Upper lobe of left lung (tissue), 6 donors: ENCODE measurements around the gene LRIG3. TPM values are rescaled to one million over a fixed set of nuclear protein-coding genes. Genes with fewer than 3 reads are reported as not detected.
"Not testable (repeated sequence)": the region's sequence is repeated elsewhere in the genome, so short reads cannot be mapped to it uniquely, and the experiment has no call there.

Source experiments
- ATAC-seq, 2 donors: fragments of 200-7000 bp; cut with Tn5 transposase; one replicate each; pipeline ENCODE4 v1.9.1; 2022; ENCODE audit warnings: mild to moderate bottlenecking in 2 of 2, moderate library complexity in 2 of 2; ENCODE audit not compliant: low FRiP score in 2 of 2
- DNase-seq, 2 donors: peaks; one replicate each; pipeline ENCODE4 v3.0.0-alpha.2; 2019 to 2020
- H3K27ac ChIP-seq, 4 donors: fragments of 200-600 bp; sonication (generic); one replicate each; pipeline ENCODE4 v1.5.1; 2016 to 2019
- H3K27me3 ChIP-seq, 4 donors: fragments of 200-600 bp; sonication (generic); one replicate each; pipeline ENCODE4 v1.5.1; 2017 to 2019
- H3K36me3 ChIP-seq, 4 donors: fragments of 200-600 bp; sonication (generic); one replicate each; pipeline ENCODE4 v1.5.1; 2016 to 2019
- H3K4me1 ChIP-seq, 4 donors: fragments of 200-600 bp; sonication (generic); one replicate each; pipeline ENCODE4 v1.5.1; 2018 to 2019
- H3K4me3 ChIP-seq, 4 donors: fragments of 200-600 bp; sonication (generic); one replicate each; pipeline ENCODE4 v1.5.1; 2017 to 2019; ENCODE audit warnings: mild to moderate bottlenecking in 2 of 4, moderate library complexity in 1 of 4
- H3K9me3 ChIP-seq, 4 donors: fragments of 200-600 bp; sonication (generic); one replicate each; pipeline ENCODE4 v1.5.1; 2018 to 2019
- EP300 ChIP-seq, 4 donors: sonication (generic); formaldehyde crosslinking; IDR thresholded peaks; one replicate each; pipeline ENCODE4 v1.5.1; 2017; ENCODE audit warnings: antibody characterized with exemption in 4 of 4, control low read depth in 2 of 4
- POLR2A ChIP-seq, 4 donors: fragments of 450-650 bp; IDR thresholded peaks; one replicate each; pipeline ENCODE4 v1.5.1; 2016 to 2017; ENCODE audit warnings: antibody characterized with exemption in 4 of 4, mild to moderate bottlenecking in 2 of 4
- POLR2AphosphoS5 ChIP-seq, 2 donors: sonication (generic); formaldehyde crosslinking; IDR thresholded peaks; one replicate each; pipeline ENCODE4 v1.5.1; 2017; ENCODE audit warnings: antibody characterized with exemption in 2 of 2
- WGBS, 2 donors: methylation state at CpG; one replicate each; pipeline ENCODE4 v1.1.5; 2017 to 2018; 5-methylcytosine and 5-hydroxymethylcytosine counted together
- total RNA-seq, 6 donors: library from RNA; depleted of rRNA in 4 of 6; stranded (reverse); fragments of >200 nt in 4 of 6; gene quantifications; one replicate each; pipeline versions ENCODE4 v1.1.0 to v1.2.1, GENCODE V29; 2016 to 2021
- TF ChIP-seq, protein P1 (sequence below), 6 experiments: fragments of 450-650 bp in 4 of 6; fragments of 200-600 bp in 2 of 6; sonication (generic) in 2 of 6; IDR thresholded peaks; one replicate each; pipeline ENCODE4 v1.5.1; 2016 to 2019; ENCODE audit warnings: antibody characterized with exemption in 6 of 6
- donor health status: DM: no; HTN: no; CAD: no; lungs with moderate emphysema.
- donor health status: DM: no; HTN: yes; CAD: no; lungs with severe emphysema.

The LRIG3 gene
- total RNA-seq, 6 donors from 2014 or later, result 18.3 to 91.8 (median 33.1) TPM

DNA sequence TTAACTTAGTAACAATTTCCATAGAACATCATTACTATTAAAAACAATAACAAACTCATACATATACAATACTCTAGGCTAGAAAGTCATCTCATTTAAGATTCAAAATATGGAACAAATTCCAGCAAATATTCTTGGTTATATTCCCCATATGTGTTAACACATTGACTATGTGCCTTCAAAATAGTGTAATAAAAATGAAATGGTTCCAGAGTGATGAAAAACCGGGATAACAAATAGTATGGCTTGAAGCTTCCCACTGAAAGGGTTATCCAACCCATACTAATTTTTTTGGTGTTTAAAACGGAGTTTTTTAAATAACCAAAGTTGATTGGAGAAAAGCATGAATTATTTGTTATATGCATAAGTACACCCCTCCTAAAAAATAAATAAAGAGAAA lies 5.3 kb downstream of the LRIG3 start:
- Histone ChIP-seq H3K4me1 (peaks cover 2 to 25% (median 9%) of the 10 kb centered on the region in 4 donors), H3K9me3 (no peaks in the 10 kb centered on the region), H3K4me3 (no peak overlapping the region), H3K27me3 (no peaks in the 10 kb centered on the region), H3K27ac (peak overlapping the region in 1 of 4 donors; percentile 90), H3K36me3 (peaks cover 0 to 7% (median 0%) of the 10 kb centered on the region in 4 donors)
- DNase-seq, result no peak
- WGBS, 2 donors, result 48 to 61% methylated on average over 2 of the region's 2 CpGs
- TF ChIP-seq POLR2A (IDR thresholded peaks at IDR 0.05), result no peak
- TF ChIP-seq, protein P1, sequence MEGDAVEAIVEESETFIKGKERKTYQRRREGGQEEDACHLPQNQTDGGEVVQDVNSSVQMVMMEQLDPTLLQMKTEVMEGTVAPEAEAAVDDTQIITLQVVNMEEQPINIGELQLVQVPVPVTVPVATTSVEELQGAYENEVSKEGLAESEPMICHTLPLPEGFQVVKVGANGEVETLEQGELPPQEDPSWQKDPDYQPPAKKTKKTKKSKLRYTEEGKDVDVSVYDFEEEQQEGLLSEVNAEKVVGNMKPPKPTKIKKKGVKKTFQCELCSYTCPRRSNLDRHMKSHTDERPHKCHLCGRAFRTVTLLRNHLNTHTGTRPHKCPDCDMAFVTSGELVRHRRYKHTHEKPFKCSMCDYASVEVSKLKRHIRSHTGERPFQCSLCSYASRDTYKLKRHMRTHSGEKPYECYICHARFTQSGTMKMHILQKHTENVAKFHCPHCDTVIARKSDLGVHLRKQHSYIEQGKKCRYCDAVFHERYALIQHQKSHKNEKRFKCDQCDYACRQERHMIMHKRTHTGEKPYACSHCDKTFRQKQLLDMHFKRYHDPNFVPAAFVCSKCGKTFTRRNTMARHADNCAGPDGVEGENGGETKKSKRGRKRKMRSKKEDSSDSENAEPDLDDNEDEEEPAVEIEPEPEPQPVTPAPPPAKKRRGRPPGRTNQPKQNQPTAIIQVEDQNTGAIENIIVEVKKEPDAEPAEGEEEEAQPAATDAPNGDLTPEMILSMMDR (IDR thresholded peaks at IDR 0.05), result no peak
- no peak for TF ChIP-seq POLR2AphosphoS5 (IDR thresholded peaks at IDR 0.05)
- no peak for TF ChIP-seq EP300 (IDR thresholded peaks at IDR 0.05)
- ATAC-seq, result no peak

DNA sequence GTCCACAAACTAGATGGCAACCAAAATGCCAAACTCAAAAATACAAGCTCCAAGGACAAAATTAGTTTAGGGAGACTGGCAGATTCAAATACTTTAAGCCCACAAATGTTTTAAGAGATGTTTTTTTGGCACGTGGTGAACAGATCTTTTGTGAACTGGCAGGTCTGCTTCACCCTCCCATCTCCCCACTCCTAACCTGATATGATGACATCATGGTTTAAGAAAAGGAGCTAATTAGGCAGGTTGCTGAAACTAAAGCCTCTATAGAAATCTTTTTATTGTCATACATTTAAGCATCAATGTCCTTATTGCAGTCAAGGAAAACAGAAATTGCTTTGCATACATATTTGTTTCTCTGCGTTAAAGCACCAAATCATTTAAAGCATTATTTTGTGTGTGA lies 5.8 kb downstream of the LRIG3 start:
- TF ChIP-seq POLR2A (IDR thresholded peaks at IDR 0.05) (no peak), POLR2AphosphoS5 (IDR thresholded peaks at IDR 0.05) (no peak), EP300 (IDR thresholded peaks at IDR 0.05) (no peak)
- TF ChIP-seq, protein P1 (IDR thresholded peaks at IDR 0.05), result no peak
- WGBS, 2 donors, result 63 to 68% methylated on average over 2 of the region's 2 CpGs
- ATAC-seq (no peak), DNase-seq (no peak)
- peaks cover 0 to 7% (median 0%) of the 10 kb centered on the region in 4 donors for H3K36me3 ChIP-seq
- no peaks in the 10 kb centered on the region for H3K9me3 ChIP-seq
- no peak overlapping the region for H3K4me3 ChIP-seq
- peak overlapping the region in 1 of 4 donors; percentile 23 for H3K27ac ChIP-seq
- no peaks in the 10 kb centered on the region for H3K27me3 ChIP-seq
- H3K4me1 ChIP-seq, result peaks cover 2 to 25% (median 7%) of the 10 kb centered on the region in 4 donors

DNA sequence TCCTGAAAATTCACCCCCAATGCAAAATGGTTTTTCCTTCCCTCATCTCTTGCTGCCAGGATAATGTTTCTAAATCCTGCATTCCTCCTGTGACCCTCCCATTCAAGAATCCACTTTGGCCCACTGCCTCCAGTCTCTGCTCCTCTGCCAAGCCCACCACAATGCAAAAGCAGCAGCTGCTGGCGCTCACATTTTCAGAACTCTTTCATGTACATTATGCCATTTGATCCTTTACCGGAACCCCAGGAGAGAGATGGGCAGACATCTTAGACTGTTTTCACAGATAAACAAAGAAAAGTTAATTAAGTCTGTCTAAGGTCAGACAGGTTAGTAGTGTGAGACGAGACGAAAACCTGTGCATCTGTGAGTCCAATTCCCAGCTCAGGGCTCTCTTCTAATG lies 12.9 kb downstream of the LRIG3 start:
- TF ChIP-seq POLR2A (IDR thresholded peaks at IDR 0.05) (no peak), POLR2AphosphoS5 (IDR thresholded peaks at IDR 0.05) (no peak), EP300 (IDR thresholded peaks at IDR 0.05) (no peak)
- TF ChIP-seq, protein P1 (IDR thresholded peaks at IDR 0.05), result no peak
- Histone ChIP-seq H3K27ac (no peak overlapping the region), H3K4me1 (peaks cover 0 to 6% (median 1%) of the 10 kb centered on the region in 4 donors), H3K27me3 (no peaks in the 10 kb centered on the region), H3K36me3 (peaks cover 0 to 22% (median 2%) of the 10 kb centered on the region in 4 donors), H3K9me3 (no peaks in the 10 kb centered on the region), H3K4me3 (no peak overlapping the region)
- no peak for ATAC-seq
- WGBS, 2 donors, result 83 to 85% methylated on average over 4 of the region's 4 CpGs
- no peak for DNase-seq

DNA sequence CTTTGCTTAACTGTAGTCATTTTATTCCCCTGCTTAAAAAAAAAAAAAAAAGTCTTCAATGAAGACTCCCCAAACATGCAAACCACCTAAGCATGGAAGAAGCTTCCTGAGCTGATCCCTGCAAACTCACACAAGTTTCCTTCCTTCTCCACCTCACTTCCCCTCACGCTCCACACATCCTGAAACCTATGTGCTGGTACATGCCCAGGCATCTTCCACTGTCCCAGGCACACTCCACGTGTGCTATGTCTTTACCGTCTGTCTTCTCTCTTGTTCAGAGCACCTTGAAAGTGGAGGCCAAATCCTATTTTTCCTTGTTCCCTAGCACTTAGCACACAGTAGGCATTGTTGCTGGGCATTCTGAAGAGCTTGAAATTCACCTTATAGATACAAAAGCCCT lies 13.4 kb downstream of the LRIG3 start:
- DNase-seq, result no peak
- H3K27me3 ChIP-seq, result no peaks in the 10 kb centered on the region
- H3K27ac ChIP-seq, result no peak overlapping the region
- no peak overlapping the region for H3K4me3 ChIP-seq
- no peaks in the 10 kb centered on the region for H3K9me3 ChIP-seq
- WGBS, 2 donors, result 80 to 91% methylated on average over 3 of the region's 3 CpGs
- TF ChIP-seq, protein P1 (IDR thresholded peaks at IDR 0.05), result no peak
- no peak for TF ChIP-seq POLR2AphosphoS5 (IDR thresholded peaks at IDR 0.05)
- no peak for TF ChIP-seq EP300 (IDR thresholded peaks at IDR 0.05)
- no peak for TF ChIP-seq POLR2A (IDR thresholded peaks at IDR 0.05)
- no peak for ATAC-seq
- peaks cover 0 to 5% (median 3%) of the 10 kb centered on the region in 4 donors for H3K4me1 ChIP-seq
- H3K36me3 ChIP-seq, result peaks cover 0 to 20% (median 2%) of the 10 kb centered on the region in 4 donors

DNA sequence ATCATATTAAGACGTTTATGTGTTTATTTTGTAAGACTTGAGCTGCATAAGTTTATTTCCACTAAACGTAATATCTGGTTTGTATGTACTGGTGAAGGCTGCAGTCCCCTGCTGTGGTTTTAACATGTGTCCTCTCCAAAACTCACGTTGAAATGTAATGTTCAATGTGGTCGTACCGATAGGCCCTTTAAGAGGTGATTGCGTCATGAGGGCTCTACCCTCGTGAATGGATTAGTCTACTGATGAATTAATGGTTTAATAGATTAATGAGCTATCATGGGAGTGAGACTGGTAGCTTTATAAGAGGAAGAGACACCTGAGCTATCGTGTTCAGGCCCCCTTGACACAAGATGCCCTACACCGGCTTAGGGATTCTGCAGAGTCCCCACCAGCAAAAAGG lies 14.9 kb downstream of the LRIG3 start:
- no peak overlapping the region for H3K27ac ChIP-seq
- no peak for TF ChIP-seq EP300 (IDR thresholded peaks at IDR 0.05)
- TF ChIP-seq, protein P1 (IDR thresholded peaks at IDR 0.05), result no peak
- no peak for TF ChIP-seq POLR2AphosphoS5 (IDR thresholded peaks at IDR 0.05)
- TF ChIP-seq POLR2A (IDR thresholded peaks at IDR 0.05), result no peak
- ATAC-seq, result no peak
- peaks cover 0 to 15% (median 2%) of the 10 kb centered on the region in 4 donors for H3K36me3 ChIP-seq
- peaks cover 0 to 5% (median 4%) of the 10 kb centered on the region in 4 donors for H3K4me1 ChIP-seq
- H3K9me3 ChIP-seq, result no peaks in the 10 kb centered on the region
- no peaks in the 10 kb centered on the region for H3K27me3 ChIP-seq
- no peak for DNase-seq
- no peak overlapping the region for H3K4me3 ChIP-seq
- 75 to 76% methylated on average over 9 of the region's 9 CpGs for WGBS, 2 donors

DNA sequence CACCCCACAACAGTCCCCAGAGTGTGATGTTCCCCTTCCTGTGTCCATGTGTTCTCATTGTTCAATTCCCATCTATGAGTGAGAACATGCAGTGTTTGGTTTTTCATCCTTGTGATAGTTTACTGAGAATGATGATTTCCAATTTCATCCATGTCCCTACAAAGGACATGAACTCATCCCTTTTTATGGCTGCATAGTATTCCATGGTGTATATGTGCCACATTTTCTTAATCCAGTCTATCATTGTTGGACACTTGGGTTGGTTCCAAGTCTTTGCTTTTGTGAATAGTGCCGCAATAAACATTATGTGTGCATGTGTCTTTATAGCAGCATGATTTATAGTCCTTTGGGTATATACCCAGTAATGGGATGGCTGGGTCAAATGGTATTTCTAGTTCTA lies 17.6 kb downstream of the LRIG3 start:
- not testable (repeated sequence) for DNase-seq, ATAC-seq, H3K27me3 ChIP-seq, H3K4me3 ChIP-seq, H3K4me1 ChIP-seq, H3K9me3 ChIP-seq, H3K27ac ChIP-seq
- peaks cover 0 to 11% (median 0%) of the 10 kb centered on the region in 4 donors for H3K36me3 ChIP-seq
- 94% methylated on average over 1 of the region's 1 CpG for WGBS, 2 donors
